Panc1 (cell line): ENCODE results near the gene SRRM4. TPM values are rescaled to one million over a fixed set of nuclear protein-coding genes. Genes with fewer than 3 reads are reported as not detected.

Source experiments
- ATAC-seq: fragments of 200-7000 bp; cut with Tn5 transposase; 2 replicates; pipeline ENCODE4 v1.9.1; 2020; ENCODE audit warnings: mild to moderate bottlenecking, moderate library complexity
- BruUV-seq: library from RNA; stranded (reverse); fragments of 400-500 nt; replicated peaks from 2 replicates; lab custom pipeline; 2021; lab: Mats Ljungman, UMichigan
- CTCF ChIA-PET: fragments of 300-600 bp; sonication (Branson Sonifier 250); formaldehyde crosslinking; loops from one replicate; lab custom pipeline; 2022; ENCODE audit warnings: antibody characterized with exemption; lab: Charles Lee
- POLR2A ChIA-PET: fragments of 300-600 bp; sonication (Branson Sonifier 250); formaldehyde crosslinking; loops from one replicate; lab custom pipeline; 2022; ENCODE audit warnings: antibody characterized with exemption; lab: Charles Lee
- DNase-seq: peaks from one replicate; pipeline ENCODE4 v3.0.0-alpha.2; 2010; ENCODE audit warnings: low read depth, low spot score
- H3K27ac ChIP-seq: 2 replicates; pipeline ENCODE4 v1.5.1; 2011; ENCODE audit warnings: mild to moderate bottlenecking, low read length, inconsistent platforms
- H3K27me3 ChIP-seq: fragments of 200-500 bp; sonication (Bioruptor generic); 2 replicates; pipeline ENCODE4 v1.6.0; 2014; ENCODE audit warnings: low read length, inconsistent platforms; ENCODE audit not compliant: control insufficient read depth, insufficient read depth
- H3K36me3 ChIP-seq: fragments of 200-500 bp; sonication (Bioruptor generic); 2 replicates; pipeline ENCODE4 v1.5.1; 2014; ENCODE audit warnings: inconsistent platforms, mild to moderate bottlenecking, low read length, moderate library complexity; ENCODE audit not compliant: control insufficient read depth, insufficient read depth
- H3K4me1 ChIP-seq: 2 replicates; pipeline ENCODE4 v1.5.1; 2011; ENCODE audit warnings: inconsistent platforms, mild to moderate bottlenecking, low read length, moderate library complexity; ENCODE audit not compliant: control insufficient read depth, insufficient read depth
- H3K4me3 ChIP-seq, 2 experiments: 2 replicates each; pipeline ENCODE4 v1.5.1; 2011 to 2012; ENCODE audit warnings: low read depth in 2 of 2, low read length in 2 of 2, mild to moderate bottlenecking in 2 of 2, inconsistent platforms in 1 of 2, moderate library complexity in 1 of 2
- H3K9me3 ChIP-seq: fragments of 200-500 bp; sonication (Bioruptor generic); 2 replicates; pipeline ENCODE4 v1.5.1; 2014; ENCODE audit warnings: low read depth, mild to moderate bottlenecking, inconsistent platforms, low read length, moderate library complexity; ENCODE audit not compliant: control insufficient read depth, insufficient read depth
- CTCF ChIP-seq: fragments of 450-650 bp; IDR thresholded peaks from 2 replicates; pipeline ENCODE4 v1.5.1; 2017; ENCODE audit warnings: mild to moderate bottlenecking
- POLR2AphosphoS5 ChIP-seq: IDR thresholded peaks from 2 replicates; pipeline ENCODE4 v1.6.1; 2012; ENCODE audit warnings: mild to moderate bottlenecking, low read depth, low read length, moderate library complexity
- SIN3A ChIP-seq: IDR thresholded peaks from 2 replicates; pipeline ENCODE4 v1.6.1; 2012; ENCODE audit warnings: low read depth, mild to moderate bottlenecking, low read length, moderate library complexity, borderline replicate concordance; ENCODE audit not compliant: insufficient read depth
- TCF7L2 ChIP-seq: IDR thresholded peaks from 2 replicates; pipeline ENCODE4 v1.6.1; 2011; ENCODE audit warnings: mild to moderate bottlenecking, low read depth, low read length, inconsistent platforms
- in situ Hi-C: cut with HindIII; loops from 2 replicates; pipeline ENCODE4 v1.10.0; 2016; ENCODE audit warnings: low sequenced_read_pairs, low pct_unique_long_range_greater_than_20kb
- intact Hi-C: fragments of 100-400 bp; cut with micrococcal nuclease; formaldehyde crosslinking; loops from one replicate; pipeline ENCODE4 v1.10.0; 2022; ENCODE audit not compliant: unreplicated experiment
- total RNA-seq: library from RNA; stranded (reverse); gene quantifications from one replicate; pipeline ENCODE4 v1.2.1, GENCODE V29; 2021; ENCODE audit not compliant: unreplicated experiment
- TF ChIP-seq, protein P1 (sequence below), 2 experiments: IDR thresholded peaks; 2 replicates each; pipeline ENCODE4 v1.6.1; 2011 to 2012; ENCODE audit warnings: low read depth in 2 of 2, control low read depth in 1 of 2, low read length in 1 of 2, mild to moderate bottlenecking in 1 of 2, moderate library complexity in 1 of 2; ENCODE audit not compliant: insufficient read depth in 1 of 2

Gene SRRM4
- total RNA-seq, 1 experiment from 2014 or later, result not detected

GRCh38 chr12:119052001-119052400, 70.7 kb downstream of the SRRM4 start:
- H3K27me3 ChIP-seq, result no peaks in the 10 kb centered on the region; the same call in 1 of the 2 replicates
- ATAC-seq (no peak), DNase-seq (no peak)
- no peak overlapping the region for H3K4me3 ChIP-seq
- in situ Hi-C loops, result no loop called here
- no peaks in the 10 kb centered on the region for H3K9me3 ChIP-seq
- intact Hi-C loops, result no loop called here
- BruUV-seq, result no TSS peak
- ChIA-PET CTCF (no interaction called here), POLR2A (no interaction called here)
- H3K36me3 ChIP-seq, result no peaks in the 10 kb centered on the region
- TF ChIP-seq, protein P1, sequence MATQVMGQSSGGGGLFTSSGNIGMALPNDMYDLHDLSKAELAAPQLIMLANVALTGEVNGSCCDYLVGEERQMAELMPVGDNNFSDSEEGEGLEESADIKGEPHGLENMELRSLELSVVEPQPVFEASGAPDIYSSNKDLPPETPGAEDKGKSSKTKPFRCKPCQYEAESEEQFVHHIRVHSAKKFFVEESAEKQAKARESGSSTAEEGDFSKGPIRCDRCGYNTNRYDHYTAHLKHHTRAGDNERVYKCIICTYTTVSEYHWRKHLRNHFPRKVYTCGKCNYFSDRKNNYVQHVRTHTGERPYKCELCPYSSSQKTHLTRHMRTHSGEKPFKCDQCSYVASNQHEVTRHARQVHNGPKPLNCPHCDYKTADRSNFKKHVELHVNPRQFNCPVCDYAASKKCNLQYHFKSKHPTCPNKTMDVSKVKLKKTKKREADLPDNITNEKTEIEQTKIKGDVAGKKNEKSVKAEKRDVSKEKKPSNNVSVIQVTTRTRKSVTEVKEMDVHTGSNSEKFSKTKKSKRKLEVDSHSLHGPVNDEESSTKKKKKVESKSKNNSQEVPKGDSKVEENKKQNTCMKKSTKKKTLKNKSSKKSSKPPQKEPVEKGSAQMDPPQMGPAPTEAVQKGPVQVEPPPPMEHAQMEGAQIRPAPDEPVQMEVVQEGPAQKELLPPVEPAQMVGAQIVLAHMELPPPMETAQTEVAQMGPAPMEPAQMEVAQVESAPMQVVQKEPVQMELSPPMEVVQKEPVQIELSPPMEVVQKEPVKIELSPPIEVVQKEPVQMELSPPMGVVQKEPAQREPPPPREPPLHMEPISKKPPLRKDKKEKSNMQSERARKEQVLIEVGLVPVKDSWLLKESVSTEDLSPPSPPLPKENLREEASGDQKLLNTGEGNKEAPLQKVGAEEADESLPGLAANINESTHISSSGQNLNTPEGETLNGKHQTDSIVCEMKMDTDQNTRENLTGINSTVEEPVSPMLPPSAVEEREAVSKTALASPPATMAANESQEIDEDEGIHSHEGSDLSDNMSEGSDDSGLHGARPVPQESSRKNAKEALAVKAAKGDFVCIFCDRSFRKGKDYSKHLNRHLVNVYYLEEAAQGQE (IDR thresholded peaks at IDR 0.05; ENCODE audit: insufficient read depth in 1 of 2, low read depth in 2 of 2, low read length in 1 of 2), result no peak
- no peak for TF ChIP-seq TCF7L2
- TF ChIP-seq CTCF, result no peak
- no peak for TF ChIP-seq POLR2AphosphoS5
- no peak for TF ChIP-seq SIN3A
- no peaks in the 10 kb centered on the region for H3K4me1 ChIP-seq
- H3K27ac ChIP-seq, result no peak overlapping the region

DNA sequence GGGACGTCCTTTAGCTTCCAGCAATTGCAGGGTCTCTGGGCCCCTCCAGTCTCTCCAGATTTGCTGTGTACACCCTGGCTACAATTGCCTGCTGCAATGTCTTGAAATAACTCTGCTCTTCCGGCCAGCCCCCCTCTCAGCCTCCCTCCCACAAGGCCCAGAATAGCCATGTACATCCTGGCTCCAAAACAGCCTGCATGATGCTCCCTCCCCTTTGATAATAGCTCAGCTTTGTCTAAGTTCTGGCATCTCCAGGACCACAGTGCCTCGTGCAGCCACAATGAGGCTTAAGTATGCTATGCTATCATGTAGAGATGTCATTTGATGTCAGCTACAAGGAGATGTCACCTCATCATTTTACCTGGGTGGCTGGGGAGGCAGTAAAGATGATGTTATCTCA, 74.6 kb downstream of the SRRM4 start:
- POLR2A ChIA-PET, result no interaction called here
- H3K4me1 ChIP-seq, result no peaks in the 10 kb centered on the region
- ATAC-seq (no peak), DNase-seq (no peak)
- in situ Hi-C loops (no loop called here), intact Hi-C loops (no loop called here)
- CTCF ChIA-PET, result no interaction called here
- BruUV-seq, result no TSS peak
- H3K4me3 ChIP-seq, result no peak overlapping the region
- TF ChIP-seq TCF7L2, result no peak
- no peak for TF ChIP-seq SIN3A
- no peak for TF ChIP-seq POLR2AphosphoS5
- no peak for TF ChIP-seq CTCF
- TF ChIP-seq, protein P1 (IDR thresholded peaks at IDR 0.05; ENCODE audit: insufficient read depth in 1 of 2, low read depth in 2 of 2, low read length in 1 of 2), result no peak
- no peaks in the 10 kb centered on the region for H3K36me3 ChIP-seq
- H3K9me3 ChIP-seq, result no peaks in the 10 kb centered on the region
- H3K27ac ChIP-seq, result no peak overlapping the region
- no peaks in the 10 kb centered on the region; the same call in 1 of the 2 replicates for H3K27me3 ChIP-seq
